SK-N-SH (cell line): ENCODE measurements around the gene ABCA7.

ENCODE experiments used
- CHD2 ChIP-seq: fragments of 150-350 bp; IDR thresholded peaks from 2 replicates; pipeline ENCODE4 v1.6.1; 2018; ENCODE audit warnings: low read length; ENCODE audit not compliant: partially characterized antibody
- ELF1 ChIP-seq: IDR thresholded peaks from 2 replicates; pipeline ENCODE4 v1.4.0; 2012
- FOXM1 ChIP-seq: IDR thresholded peaks from 2 replicates; pipeline ENCODE4 v1.4.0; 2012; ENCODE audit warnings: low read depth, mild to moderate bottlenecking
- GABPA ChIP-seq: IDR thresholded peaks from 2 replicates; pipeline ENCODE4 v1.4.0; 2012; ENCODE audit warnings: low read depth, mild to moderate bottlenecking
- RAD21 ChIP-seq: IDR thresholded peaks from 2 replicates; pipeline ENCODE4 v1.6.1; 2012; ENCODE audit warnings: mild to moderate bottlenecking, low read length
- RXRA ChIP-seq: IDR thresholded peaks from 2 replicates; pipeline ENCODE4 v1.4.0; 2012; ENCODE audit warnings: low read depth, mild to moderate bottlenecking, borderline replicate concordance
- TF ChIP-seq, protein P1 (sequence below): fragments of 200-600 bp; sonication (generic); IDR thresholded peaks from 2 replicates; pipeline ENCODE4 v1.6.1; 2017; ENCODE audit warnings: antibody characterized with exemption, mild to moderate bottlenecking, moderate library complexity

GRCh38 chr19:1107661-1108261, 67.9 kb downstream of the ABCA7 start:
- TF ChIP-seq FOXM1 (no peak), GABPA (no peak), CHD2 (no peak), RXRA (no peak), ELF1 (no peak), RAD21 (no peak)
- TF ChIP-seq, protein P1, sequence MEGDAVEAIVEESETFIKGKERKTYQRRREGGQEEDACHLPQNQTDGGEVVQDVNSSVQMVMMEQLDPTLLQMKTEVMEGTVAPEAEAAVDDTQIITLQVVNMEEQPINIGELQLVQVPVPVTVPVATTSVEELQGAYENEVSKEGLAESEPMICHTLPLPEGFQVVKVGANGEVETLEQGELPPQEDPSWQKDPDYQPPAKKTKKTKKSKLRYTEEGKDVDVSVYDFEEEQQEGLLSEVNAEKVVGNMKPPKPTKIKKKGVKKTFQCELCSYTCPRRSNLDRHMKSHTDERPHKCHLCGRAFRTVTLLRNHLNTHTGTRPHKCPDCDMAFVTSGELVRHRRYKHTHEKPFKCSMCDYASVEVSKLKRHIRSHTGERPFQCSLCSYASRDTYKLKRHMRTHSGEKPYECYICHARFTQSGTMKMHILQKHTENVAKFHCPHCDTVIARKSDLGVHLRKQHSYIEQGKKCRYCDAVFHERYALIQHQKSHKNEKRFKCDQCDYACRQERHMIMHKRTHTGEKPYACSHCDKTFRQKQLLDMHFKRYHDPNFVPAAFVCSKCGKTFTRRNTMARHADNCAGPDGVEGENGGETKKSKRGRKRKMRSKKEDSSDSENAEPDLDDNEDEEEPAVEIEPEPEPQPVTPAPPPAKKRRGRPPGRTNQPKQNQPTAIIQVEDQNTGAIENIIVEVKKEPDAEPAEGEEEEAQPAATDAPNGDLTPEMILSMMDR = no peak
